Stimulated activated CD4-positive, alpha-beta T cell treated with anti-CD3 and anti-CD28 coated beads, Interleukin-15, amount 100 ng/mL, for 24 hours (primary cell): ENCODE results near the gene EMC10.

Source experiments
- DNase-seq: peaks from one replicate; pipeline ENCODE4 v3.0.0-alpha.2; 2020

Gene EMC10

DNA sequence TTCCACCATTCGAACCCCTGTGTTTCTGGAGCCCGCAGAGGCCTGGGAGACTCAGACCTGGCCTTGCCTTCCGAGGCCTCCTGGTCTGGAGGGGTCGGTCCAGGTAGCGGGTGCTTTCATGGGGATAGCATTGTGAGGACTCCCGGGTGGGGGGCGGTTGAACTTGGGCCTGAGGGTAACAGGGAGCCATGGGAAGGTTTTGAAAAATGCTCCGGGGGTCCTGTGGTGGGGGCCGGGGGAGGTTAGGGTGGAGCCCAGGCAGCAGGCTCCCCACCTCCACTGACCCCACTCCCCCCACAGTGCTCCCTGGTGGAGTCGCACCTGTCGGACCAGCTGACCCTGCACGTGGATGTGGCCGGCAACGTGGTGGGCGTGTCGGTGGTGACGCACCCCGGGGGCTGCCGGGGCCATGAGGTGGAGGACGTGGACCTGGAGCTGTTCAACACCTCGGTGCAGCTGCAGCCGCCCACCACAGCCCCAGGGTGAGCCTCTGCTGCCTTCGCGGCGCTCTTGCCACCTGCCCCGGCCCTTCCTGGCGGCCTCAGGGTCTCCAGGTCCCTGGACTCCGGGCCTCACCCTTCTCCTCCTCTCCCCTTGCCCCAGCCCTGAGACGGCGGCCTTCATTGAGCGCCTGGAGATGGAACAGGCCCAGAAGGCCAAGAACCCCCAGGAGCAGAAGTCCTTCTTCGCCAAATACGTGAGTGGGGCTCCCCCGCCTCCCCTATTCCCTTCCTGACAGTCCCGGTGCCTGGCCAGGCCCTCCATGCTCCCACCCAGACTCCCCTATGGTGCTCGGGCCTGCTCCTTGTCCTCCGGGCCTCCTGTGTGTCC lies 4.2 kb downstream of the EMC10 start:
- DNase-seq = no peak

DNA sequence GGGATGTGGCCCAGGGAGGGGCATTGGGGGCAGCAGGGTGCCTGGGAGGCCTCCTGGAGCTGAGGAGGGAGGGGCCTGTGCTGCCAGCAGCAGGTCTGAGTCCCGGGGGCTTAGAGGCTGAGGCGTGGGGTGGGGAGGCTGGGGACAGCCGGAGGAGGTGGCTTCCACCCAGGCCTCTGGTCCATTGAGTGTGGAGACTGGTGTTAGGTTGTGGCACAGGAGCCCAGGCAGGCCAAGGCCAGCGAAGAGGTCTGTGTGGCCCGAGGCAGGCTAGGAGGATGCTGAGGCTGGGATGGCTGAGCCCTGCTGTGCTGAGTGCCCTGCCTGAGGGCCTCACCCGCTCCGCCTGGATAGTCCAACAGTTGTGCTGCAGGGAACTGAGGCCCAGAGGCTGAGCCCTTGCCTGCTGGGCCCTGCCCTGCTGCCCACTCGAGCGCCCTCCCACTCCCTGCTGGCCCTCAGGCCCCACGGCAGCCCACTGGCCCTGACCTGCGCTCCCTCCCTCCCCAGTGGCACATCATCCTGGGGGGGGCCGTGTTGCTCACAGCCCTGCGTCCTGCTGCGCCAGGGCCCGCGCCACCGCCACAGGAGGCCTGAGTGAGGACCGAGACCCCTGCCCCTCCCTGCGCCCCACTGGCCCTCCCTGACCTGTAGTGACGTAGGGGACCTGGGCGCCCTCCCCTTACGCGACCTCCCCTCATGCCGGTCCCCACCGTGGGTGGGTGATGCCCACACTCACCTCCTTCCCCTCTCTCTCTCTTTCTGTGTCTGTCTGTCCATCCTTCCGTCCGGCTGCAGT lies 5.2 kb downstream of the EMC10 start:
- no peak for DNase-seq

DNA sequence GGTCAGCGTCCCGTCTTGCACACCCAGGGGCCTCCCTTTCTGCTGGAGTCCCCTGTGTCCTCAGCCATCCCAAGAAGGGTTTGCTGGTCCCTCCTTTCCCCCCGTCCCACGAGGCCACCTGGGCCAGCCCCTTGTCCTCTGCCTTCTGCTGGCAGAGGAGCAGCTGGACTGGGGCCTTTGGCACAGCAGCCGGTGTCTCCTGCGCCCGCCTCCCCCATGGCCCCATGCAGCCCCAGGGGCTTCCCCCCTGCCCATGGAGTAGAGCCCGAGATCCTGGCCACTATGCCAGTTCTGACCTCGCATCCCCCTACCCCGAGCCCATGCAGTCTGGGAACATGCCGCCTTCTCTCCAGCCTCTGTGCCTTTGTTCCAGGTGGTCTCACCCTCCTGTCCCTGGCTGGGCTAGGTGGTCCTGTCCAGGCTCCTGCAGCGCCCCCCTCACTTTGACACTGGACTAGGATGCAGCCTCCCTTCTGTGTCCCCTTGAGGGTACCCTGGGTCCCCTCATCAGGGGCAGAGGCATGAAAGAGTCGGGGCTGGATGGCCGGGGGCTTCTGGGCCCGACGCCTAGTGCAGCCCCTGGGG lies 6.1 kb downstream of the EMC10 start:
- no peak for DNase-seq

DNA sequence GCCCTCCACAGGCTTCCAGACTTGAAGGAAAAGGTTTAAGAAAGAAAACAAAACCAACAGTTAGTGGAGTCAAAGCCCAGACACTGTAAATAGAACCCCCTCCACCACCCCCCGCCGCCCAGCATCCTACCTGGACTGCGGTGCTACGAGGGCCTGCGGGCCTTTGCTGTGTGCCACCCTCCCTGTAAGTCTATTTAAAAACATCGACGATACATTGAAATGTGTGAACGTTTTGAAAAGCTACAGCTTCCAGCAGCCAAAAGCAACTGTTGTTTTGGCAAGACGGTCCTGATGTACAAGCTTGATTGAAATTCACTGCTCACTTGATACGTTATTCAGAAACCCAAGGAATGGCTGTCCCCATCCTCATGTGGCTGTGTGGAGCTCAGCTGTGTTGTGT lies 6.6 kb downstream of the EMC10 start:
- DNase-seq = no peak

DNA sequence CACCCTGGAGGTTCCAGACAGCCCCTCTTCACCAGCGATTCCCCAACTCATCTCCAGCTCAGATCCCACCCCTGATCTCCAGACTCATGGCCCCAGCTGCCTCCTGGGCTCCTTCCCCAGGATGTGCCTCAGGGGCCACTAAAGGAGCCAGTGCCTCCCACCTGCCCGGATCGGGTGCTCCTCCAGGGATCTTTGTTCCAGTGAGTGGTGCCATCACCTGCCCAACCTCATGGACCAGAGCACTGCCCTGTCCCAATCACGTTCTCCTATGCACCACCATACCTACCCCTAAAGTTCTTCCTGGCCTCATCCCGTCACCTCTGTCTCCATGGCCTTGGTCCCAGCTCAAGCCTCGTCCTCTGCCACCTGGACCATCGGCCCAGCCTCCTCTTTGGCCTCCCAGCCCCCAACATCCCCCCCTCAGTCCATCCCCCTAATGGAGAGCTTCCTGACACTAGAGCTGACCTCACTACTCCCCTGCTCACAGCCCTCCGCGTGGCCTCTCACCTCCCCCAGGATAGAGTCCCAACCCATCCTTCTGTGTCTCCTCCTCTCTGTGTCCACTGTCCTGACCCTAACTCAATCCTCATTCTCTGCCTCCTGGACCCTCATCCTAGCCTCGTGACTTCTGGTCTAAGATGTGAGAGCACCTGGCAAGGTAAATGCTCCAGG lies 9.1 kb downstream of the EMC10 start:
- no peak for DNase-seq

DNA sequence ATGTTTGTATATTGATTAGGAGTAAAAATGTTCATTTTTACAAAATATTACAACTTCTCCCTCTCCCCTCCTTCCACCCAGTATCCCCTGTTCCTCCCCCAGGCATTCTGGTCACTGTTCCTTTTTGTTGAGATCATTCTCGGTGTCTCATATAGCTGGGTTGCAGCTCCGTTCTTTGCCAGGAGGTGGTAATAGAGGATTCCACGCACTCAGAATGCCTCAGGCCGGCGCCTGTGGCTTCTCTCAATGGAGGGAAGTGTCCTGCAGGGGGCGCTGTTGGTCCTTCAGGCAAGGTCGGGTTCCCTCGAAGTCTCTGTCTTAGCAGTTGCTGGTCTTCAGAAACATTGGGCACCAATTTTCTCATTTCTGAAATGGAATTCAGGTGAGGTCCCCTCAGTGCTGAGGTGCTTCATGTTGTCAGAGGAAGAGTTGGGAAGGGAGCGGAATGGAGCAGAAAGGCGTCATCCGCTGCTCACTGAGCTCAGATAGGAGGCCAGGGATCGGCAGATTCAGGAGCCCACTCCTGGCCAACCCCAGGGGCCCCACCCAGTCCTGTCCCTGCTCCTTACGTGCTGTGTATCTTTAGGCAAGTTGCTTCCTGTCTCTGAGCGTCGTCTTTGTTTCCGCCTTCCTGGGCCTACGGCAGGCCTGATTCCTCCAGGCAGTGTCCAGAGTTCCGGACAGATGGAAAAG lies 10.7 kb downstream of the EMC10 start:
- peak; percentile 77 for DNase-seq

DNA sequence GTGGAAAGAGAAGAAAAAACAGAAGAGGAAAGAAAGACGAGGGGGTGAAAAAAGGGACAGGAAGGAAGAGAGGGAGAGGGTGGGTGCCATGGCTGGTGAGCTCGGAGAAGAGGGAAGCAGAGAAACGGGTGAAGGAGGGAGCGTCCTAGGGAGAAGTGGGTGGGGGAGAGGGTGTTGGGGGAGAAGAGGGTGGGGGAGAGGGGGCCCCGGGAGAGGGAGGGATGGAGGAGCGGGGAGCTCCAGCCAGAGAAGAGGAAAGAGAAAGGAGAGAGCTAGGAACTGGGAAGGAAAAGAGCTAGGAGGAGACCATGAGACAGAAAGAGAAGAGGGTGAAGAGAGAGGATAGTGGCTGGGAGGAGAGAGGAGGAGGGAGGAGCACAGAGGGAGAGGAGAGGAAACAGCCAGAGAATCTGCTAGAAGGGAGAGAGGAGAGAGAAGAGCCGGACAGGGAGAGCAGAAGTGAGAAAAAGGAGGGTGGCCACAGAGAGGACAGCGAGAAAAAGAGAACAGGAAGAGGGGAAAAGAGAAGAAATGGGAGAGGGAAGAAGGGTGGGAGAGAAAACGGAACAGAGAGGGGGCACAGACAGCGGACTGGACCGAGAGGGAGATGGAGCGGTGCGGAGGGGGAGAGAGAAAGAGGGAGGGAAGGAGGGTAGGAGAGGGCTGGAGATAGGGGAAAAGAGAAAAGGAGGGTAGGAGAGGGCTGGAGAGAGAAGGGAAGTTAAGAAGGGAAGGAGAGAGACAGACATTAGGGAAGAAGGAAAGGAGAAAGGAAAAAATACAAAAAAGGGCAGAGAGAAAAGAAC lies 12.3 kb downstream of the EMC10 start:
- DNase-seq = no peak

DNA sequence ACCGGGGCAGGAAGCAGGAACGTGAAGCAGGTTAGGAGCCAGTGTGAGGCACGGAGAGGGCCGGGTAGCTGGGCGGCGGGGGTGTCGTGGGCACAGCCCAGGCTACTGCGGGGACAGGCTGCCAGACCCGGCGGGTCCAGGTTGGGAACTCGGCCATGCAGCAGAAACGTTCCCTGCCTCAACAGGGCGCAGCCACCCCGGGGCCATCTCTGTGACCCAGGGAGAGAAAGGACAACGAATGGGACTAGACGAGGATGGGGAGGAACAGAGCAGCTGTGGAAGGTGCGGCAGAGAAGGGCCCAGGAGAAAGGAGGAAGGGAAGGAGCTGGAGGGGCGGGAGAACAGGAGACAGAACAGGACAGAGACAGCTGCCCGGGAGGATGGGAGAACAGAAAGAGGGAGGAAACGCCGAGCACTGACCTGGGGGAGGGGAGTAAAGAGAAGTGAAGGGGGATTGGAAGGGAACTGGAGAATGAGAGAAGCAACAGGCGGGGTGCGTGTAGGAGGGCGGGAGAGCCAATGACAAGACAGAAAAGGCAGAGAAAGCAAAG lies 13.2 kb downstream of the EMC10 start:
- no peak for DNase-seq

DNA sequence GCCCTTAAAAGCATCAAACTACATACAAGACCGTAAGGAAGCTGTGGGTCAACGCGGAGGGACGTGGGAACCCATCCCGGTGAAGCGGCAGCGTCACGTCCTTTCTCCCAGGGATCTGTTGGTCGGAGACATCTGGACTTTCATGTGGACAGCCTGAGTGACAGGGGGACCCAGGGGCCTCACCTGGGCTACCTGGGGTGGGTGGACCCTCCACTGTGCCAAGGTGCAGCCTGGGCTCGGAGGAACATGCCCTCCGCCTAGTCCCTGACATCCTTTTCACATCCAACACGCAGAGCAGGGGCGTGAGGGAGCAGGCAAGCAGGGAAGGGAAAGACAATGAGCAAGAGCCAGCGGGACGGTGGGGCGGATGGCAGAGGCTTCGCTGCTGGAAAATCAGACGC lies 14.1 kb downstream of the EMC10 start:
- no peak for DNase-seq

DNA sequence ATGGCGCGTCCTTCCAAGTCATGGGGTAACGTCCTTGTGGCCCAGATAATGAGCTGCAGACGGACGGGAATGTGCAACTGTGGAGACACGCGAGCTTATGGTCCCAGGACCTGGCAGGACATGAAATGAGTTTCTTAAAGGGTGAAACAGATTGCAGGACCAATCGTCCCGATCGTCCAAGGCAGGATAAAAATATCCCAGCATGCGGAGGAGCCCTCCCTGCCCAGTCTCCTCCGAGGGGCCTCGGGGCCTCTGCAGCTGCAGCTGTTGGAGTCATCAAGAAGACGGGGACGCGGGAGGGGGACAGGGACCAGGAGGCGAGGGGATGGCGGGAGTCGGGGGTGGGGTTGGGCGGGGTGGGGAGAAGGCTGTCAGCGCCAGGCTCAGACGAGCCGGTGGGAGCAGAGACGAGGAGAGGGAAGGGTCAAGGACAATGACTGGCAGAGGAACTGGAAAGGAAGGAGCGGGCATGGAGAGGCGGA lies 14.7 kb downstream of the EMC10 start:
- DNase-seq = no peak

DNA sequence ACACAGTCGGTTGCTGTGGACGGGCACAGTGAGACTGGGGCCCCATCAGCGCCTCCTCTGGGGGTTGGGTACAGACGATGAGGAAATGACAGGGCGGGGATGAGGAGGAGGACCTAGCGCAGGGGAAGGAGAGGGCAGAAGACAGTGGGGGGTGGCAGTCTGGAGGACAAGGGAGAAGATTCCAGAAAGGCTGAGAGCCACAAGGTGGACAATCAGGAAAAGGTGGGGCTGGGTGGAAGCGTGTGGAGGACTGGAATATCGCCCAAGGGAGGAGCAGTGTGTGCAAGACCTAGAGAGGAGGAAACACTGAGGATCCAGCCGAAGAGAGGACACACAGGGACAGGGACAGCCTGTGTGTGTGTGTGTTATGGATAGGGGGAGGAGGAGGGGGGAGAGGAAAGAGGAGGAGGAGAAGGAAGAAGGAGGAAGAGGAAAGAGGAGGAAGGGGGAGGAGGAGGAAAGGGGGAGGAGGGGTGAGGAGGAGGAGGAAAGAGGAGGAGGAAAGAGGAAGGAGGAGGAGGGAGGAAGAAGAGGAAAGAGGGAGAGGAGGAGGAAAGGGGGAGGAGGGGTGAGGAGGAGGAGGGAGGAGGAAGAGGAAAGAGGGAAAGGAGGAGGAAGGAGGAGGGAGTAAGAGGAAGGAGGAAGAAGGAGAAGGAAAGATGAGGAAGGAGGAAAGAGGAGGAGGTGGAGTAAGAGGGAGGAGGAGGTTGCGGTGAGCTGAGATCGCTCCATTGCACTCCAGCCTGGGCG lies 16.2 kb downstream of the EMC10 start:
- peak; percentile 57 for DNase-seq

DNA sequence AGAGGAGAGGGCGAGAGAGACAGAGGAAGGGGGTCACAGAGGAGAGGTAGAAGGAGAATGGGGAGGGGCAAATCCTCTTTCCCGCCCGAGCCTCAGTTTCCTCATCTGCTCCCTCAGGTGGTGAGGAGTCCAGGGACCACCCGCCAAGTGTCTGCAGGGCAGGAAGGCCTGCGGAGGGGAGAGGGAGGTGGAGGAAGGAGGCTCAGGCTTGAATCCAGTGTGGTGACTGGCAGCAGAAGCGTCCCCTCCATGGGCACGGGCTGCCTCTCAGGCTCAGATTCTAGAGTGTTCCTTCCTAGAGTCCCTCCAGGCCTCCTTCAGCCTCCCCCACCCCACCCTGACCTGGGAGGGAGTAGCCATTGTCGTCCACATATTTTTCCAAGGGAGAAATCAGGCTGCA lies 16.9 kb downstream of the EMC10 start:
- no peak for DNase-seq

DNA sequence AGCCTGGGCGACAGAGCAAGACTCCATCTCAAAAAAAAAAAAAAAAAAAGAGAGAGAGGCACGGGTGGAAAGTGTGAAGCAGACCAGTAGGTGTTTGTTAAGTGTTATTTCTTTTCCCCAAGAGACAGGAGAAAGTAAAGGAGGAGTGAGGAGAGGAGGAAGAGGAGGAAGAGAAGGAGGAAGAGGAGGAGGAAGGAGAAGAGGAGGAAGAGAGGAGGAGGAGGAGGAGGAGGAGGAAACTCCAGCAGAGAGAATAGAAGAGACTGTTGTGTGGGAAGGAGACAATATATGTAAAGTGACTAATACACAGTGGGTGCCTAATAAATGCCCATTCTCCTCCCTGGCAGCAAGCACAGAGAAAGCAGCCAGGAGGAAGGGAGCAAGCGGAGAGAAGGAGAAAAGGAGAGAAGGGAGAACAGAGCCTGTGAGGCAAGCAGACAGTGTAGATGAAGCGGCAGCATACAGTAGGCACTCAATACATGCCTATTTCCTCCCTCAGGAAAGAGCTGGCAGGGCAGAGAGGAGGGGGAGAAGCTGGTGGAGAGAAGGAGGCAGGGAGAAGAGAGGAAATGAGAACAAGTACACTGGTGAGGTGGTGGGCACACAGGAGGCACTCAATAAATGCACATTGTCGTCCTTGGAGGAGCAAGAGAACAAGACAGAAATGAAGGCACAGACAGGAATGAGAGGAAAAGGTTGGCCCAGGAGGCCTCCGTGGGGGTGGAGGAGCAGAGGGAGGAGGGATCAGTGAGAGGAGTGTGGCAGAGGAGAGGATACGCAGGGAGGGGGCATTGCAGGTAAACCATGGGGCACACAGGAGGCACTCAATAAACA lies 18.1 kb downstream of the EMC10 start:
- DNase-seq = no peak

DNA sequence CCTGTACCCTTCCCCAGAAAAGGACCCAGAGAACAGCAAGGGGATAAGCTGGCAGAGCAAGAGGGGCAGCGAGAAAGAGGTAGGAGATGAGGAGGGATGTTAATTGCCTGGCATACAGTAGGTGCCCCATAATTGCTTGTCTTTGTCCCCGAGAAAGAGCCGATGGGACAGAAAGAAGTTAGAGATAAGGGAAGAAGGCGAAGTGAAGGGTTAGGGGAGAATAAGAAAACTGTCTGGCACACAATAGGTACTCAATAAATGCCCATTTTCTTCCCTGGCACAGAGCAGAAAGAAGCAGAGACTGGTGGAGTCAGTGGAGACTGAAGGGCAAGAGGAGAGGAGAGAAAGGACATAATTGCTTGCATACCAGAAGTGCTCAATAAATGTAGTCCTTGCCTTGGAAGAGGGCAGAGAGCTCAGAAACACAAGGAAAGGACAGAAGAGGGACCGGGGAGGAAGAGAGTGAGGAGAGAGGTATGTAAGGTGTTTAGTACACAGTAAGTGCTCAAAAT lies 18.8 kb downstream of the EMC10 start:
- DNase-seq = no peak

DNA sequence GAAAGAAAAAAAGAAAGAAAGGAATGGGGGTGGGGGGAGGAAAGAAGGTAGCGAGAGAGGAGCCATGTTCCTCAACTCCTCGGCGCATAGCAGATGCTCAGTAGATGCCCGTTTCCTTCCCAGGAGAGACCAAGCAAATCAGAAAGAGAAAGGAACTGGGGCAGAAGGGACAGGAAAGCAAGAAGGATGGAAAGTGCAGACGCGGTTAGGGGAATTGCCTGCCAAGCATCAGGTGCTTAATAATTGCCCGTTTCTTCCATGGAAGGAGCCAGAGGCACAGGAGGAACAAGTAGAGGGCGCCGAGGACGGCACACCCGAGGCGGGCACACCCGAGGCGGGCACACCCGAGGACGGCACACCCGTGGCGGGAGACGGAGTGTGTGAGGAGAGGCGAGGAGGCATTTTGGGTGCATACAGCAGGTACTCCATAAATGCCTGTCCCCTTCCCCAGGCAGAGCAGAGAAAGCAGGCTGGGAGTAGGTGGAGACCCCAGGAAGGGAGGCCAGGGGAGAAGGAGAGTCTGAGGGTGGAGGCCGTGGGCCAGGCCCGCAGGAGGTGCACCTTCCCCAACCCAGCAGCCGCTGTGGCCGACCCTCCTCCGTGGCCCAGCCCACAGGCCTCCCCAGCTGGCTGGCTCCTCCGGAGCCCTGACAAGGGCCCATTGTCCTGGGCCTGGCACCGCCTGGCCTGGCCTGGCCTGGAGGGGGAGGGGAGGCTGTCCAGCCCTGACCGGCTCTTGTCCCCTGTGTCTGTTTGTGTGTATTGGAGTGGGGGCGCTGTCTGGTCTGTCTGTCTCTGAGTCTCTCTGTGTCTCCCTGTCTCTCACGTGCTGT lies 20.1 kb downstream of the EMC10 start:
- DNase-seq = no peak

DNA sequence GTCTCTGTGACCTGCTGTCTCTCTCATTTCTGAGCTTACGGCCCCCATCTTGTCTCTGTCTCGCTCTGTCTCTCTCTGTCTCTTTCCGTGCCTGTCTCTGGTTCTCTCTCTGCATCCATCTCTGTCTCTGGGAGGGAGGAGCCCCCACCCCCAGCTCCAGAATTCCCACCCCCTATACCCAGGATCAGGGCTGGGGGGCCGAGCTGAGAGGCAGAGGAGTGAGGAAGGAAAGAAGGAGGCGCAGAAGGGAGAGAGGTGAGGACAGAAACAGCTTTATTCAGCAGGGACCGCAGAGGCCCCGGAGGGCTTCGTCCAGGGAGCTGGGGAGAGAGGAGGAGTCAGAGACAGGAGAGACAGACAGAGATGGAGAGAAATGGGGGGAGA lies 20.7 kb downstream of the EMC10 start:
- no peak for DNase-seq

DNA sequence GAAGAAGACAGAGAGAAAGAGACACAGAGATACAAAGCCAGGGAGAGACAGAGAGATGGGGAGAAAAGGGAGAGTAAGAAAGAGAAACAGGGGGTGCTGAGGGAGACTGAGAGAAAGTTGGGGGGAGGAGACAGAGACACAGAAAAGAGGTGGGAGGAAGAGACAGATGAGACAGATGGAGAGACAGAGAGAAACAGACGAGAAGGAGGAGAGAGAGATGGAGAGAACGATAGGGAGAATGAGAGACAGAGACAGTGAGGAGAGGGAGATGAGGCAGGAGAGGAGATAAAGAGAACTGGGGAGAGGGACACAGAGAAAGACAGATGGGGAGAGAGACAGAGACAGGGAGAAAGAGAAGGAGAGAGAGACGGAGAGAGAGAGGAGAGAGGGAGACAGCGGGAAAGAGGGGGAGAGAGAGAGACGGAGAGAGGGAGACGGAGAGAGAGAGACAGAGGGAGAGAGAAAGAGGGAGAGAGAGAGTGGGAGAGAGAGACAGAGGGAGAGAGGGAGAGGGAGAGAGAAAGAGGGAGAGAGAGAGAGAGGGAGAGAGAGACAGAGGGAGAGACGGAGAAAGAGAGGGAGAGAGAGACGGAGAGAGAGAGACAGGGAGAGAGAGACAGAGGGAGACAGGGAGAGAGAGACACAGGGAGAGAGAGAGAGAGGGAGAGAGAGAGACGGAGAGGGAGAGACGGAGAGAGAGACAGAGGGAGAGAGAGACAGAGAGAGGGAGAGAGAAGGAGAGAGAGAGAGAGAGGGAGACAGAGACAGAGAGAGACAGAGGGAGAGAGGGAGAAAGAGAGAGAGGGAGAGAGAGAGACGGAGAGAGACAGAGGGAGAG lies 22.1 kb downstream of the EMC10 start:
- DNase-seq = no peak
